HepG2 (cell line): ENCODE measurements around the gene ACTRT2. TPM values are rescaled to one million over a fixed set of nuclear protein-coding genes. Genes with fewer than 3 reads are reported as not detected.

Source experiments
- ATAC-seq: fragments of 200-7000 bp; cut with Tn5 transposase; 3 replicates; pipeline ENCODE4 v1.9.1; 2020; ENCODE audit warnings: mild to moderate bottlenecking, moderate library complexity
- BruUV-seq: library from RNA; stranded (reverse); fragments of 400-500 nt; replicated peaks from 2 replicates; lab custom pipeline; 2021; lab: Mats Ljungman, UMichigan
- CTCF ChIA-PET: fragments of 300-600 bp; formaldehyde crosslinking; extraction: SDS; loops from one replicate; lab custom pipeline; 2021; ENCODE audit warnings: low total read pairs, inconsistent platforms, low intra/inter-chr PET ratio; lab: Yijun Ruan, JAX
- POLR2A ChIA-PET: fragments of 350-600 bp; sonication (Branson Sonifier 250); formaldehyde crosslinking; loops from one replicate; lab custom pipeline; 2020; ENCODE audit warnings: antibody characterized with exemption, inconsistent platforms; lab: Yijun Ruan, JAX
- DNase-seq: peaks from one replicate; pipeline ENCODE4 v3.0.0-alpha.2; 2015; ENCODE audit warnings: low spot score
- FAIRE-seq: peaks from 3 replicates; lab custom pipeline; 2011; peaks lifted over from hg19 to GRCh38; lab: Jason Lieb, UNC
- H2AFZ ChIP-seq: one replicate; pipeline ENCODE4 v1.6.1; 2011; ENCODE audit warnings: low read length, inconsistent platforms
- H3K27ac ChIP-seq: fragments of 300-600 bp; 3 replicates; pipeline ENCODE4 v1.8.0; 2011; ENCODE audit warnings: mixed run types, mild to moderate bottlenecking, mixed read lengths, low read length, inconsistent platforms; ENCODE audit not compliant: insufficient read depth; ENCODE audit errors: extremely low read length
- H3K27me3 ChIP-seq, 2 experiments: fragments of 200-600 bp in 1 of 2; 2 replicates in 1 of 2; 3 replicates in 1 of 2; pipeline versions ENCODE4 v1.6.0 to v1.8.0; 2011; ENCODE audit warnings: low read length in 2 of 2, mild to moderate bottlenecking in 2 of 2, moderate library complexity in 2 of 2, inconsistent platforms in 1 of 2; ENCODE audit not compliant: insufficient read depth in 2 of 2, control insufficient read depth in 1 of 2
- H3K36me3 ChIP-seq, 2 experiments: fragments of 200-600 bp in 1 of 2; replicated peaks in 1 of 2; 2 replicates in 1 of 2; 3 replicates in 1 of 2; pipeline versions ENCODE4 v1.5.1 to v1.8.0; 2011; ENCODE audit warnings: low read length in 2 of 2, inconsistent platforms in 1 of 2; ENCODE audit not compliant: insufficient read depth in 2 of 2, control insufficient read depth in 1 of 2
- H3K4me1 ChIP-seq: 2 replicates; pipeline ENCODE4 v1.5.1; 2012; ENCODE audit warnings: low read length, inconsistent platforms; ENCODE audit not compliant: insufficient read depth
- H3K4me2 ChIP-seq: 2 replicates; pipeline ENCODE4 v1.6.0; 2011; ENCODE audit warnings: low read depth, low read length, inconsistent platforms
- H3K4me3 ChIP-seq, 3 experiments: fragments of 200-600 bp in 1 of 3; sonication (generic), shearing (Covaris generic) in 1 of 3; replicated peaks in 1 of 3; 2 replicates each; pipeline ENCODE4 v1.5.1; 2011 to 2016; ENCODE audit warnings: low read length in 3 of 3, inconsistent platforms in 2 of 3, low read depth in 2 of 3, mild to moderate bottlenecking in 2 of 3, control low read depth in 1 of 3, mixed read lengths in 1 of 3; ENCODE audit not compliant: insufficient read depth in 1 of 3
- H3K79me2 ChIP-seq: one replicate; pipeline ENCODE4 v1.6.1; 2011; ENCODE audit warnings: low read length, inconsistent platforms; ENCODE audit not compliant: insufficient read depth
- H3K9ac ChIP-seq: 2 replicates; pipeline ENCODE4 v1.6.0; 2011; ENCODE audit warnings: mild to moderate bottlenecking, low read depth, low read length, inconsistent platforms; ENCODE audit not compliant: insufficient read depth
- H3K9me3 ChIP-seq: 2 replicates; pipeline ENCODE4 v1.5.1; 2012; ENCODE audit warnings: mild to moderate bottlenecking, low read length
- H4K20me1 ChIP-seq: 2 replicates; pipeline ENCODE4 v1.6.0; 2011; ENCODE audit warnings: inconsistent platforms, mild to moderate bottlenecking, low read length, moderate library complexity; ENCODE audit not compliant: insufficient read depth
- BHLHE40 ChIP-seq: IDR thresholded peaks from 2 replicates; pipeline ENCODE4 v1.6.1; 2011; ENCODE audit warnings: low read length, improper control_type of control experiment
- ELF1 ChIP-seq: sonication (generic); formaldehyde crosslinking; IDR thresholded peaks from 2 replicates; pipeline ENCODE4 v1.4.0; 2020; ENCODE audit warnings: missing genetic modification reagents
- JUNB ChIP-seq: sonication (generic); formaldehyde crosslinking; IDR thresholded peaks from 2 replicates; pipeline ENCODE4 v1.8.0; 2022; ENCODE audit warnings: missing genetic modification reagents, mild to moderate bottlenecking, borderline replicate concordance
- MIXL1 ChIP-seq: IDR thresholded peaks from 2 replicates; pipeline ENCODE4 v1.6.1; 2016
- PAWR ChIP-seq: sonication (generic); formaldehyde crosslinking; IDR thresholded peaks from 2 replicates; pipeline ENCODE4 v1.4.0; 2020; ENCODE audit warnings: missing genetic modification reagents, mild to moderate bottlenecking, borderline replicate concordance
- TOE1 ChIP-seq: sonication (generic); formaldehyde crosslinking; IDR thresholded peaks from 2 replicates; pipeline ENCODE4 v1.4.0; 2020; ENCODE audit warnings: mild to moderate bottlenecking, missing genetic modification reagents
- ZC3H4 ChIP-seq: sonication (generic); formaldehyde crosslinking; IDR thresholded peaks from 2 replicates; pipeline ENCODE4 v1.4.0; 2020; ENCODE audit warnings: missing genetic modification reagents, borderline replicate concordance
- ZNF292 ChIP-seq: sonication (generic); formaldehyde crosslinking; IDR thresholded peaks from 2 replicates; pipeline ENCODE4 v1.8.1; 2022; ENCODE audit warnings: mild to moderate bottlenecking, low read depth, missing genetic modification reagents, borderline replicate concordance
- ZNF326 ChIP-seq: sonication (generic); formaldehyde crosslinking; IDR thresholded peaks from 2 replicates; pipeline ENCODE4 v1.4.0; 2020; ENCODE audit warnings: missing genetic modification reagents, borderline replicate concordance
- ZNF446 ChIP-seq: sonication (generic); formaldehyde crosslinking; IDR thresholded peaks from 2 replicates; pipeline ENCODE4 v1.5.0; 2020; ENCODE audit warnings: mild to moderate bottlenecking, missing genetic modification reagents
- WGBS: methylation state at CpG from one replicate; pipeline ENCODE4 v1.1.6; 2017; ENCODE audit warnings: low lambda C conversion rate; 5-methylcytosine and 5-hydroxymethylcytosine counted together
- in situ Hi-C: cut with HindIII; loops from 2 replicates; pipeline ENCODE4 v1.10.0; 2017; ENCODE audit warnings: low pct_unique_long_range_greater_than_20kb; ENCODE audit not compliant: extremely low pct_ligation_motif_present
- intact Hi-C: fragments of 100-400 bp; cut with micrococcal nuclease; formaldehyde crosslinking; loops from one replicate; pipeline ENCODE4 v1.10.0; 2022; ENCODE audit not compliant: unreplicated experiment
- polyA plus RNA-seq, 8 experiments: library from polyadenylated mRNA; depleted of rRNA in 3 of 8; stranded (reverse) in 7 of 8; unstranded in 1 of 8; fragments of >200 nt; fragmentation: Illumina TruSeq in 4 of 8; extraction: Trizol in 4 of 8; gene quantifications; 2 replicates each; pipeline versions ENCODE4 v1.2.1 to v1.2.3, GENCODE V29; 2011 to 2016; ENCODE audit warnings: low read depth in 4 of 8, missing spikeins in 1 of 8, mixed read lengths in 1 of 8; ENCODE audit not compliant: insufficient read depth in 1 of 8
- total RNA-seq, 5 experiments: library from RNA; depleted of rRNA; stranded (reverse); fragments of >200 nt; fragmentation: Illumina TruSeq; extraction: Trizol; gene quantifications; 2 replicates each; pipeline ENCODE4 v1.2.3, GENCODE V29; 2016; ENCODE audit warnings: low read depth in 1 of 5
- TF ChIP-seq, protein P1 (sequence below): sonication (generic); formaldehyde crosslinking; IDR thresholded peaks from 2 replicates; pipeline ENCODE4 v1.4.0; 2020; ENCODE audit warnings: mild to moderate bottlenecking, missing genetic modification reagents
- TF ChIP-seq, protein P2 (sequence below): sonication (generic); formaldehyde crosslinking; IDR thresholded peaks from 2 replicates; pipeline ENCODE4 v1.4.0; 2020; ENCODE audit warnings: mild to moderate bottlenecking, missing genetic modification reagents
- TF ChIP-seq, protein P3 (sequence below): IDR thresholded peaks from 2 replicates; pipeline ENCODE4 v1.6.1; 2012; ENCODE audit warnings: low read length, improper control_type of control experiment
- TF ChIP-seq, protein P4 (sequence below): sonication (generic); formaldehyde crosslinking; IDR thresholded peaks from 2 replicates; pipeline ENCODE4 v1.4.0; 2020; ENCODE audit warnings: missing genetic modification reagents

The ACTRT2 gene
- total and polyA plus RNA-seq, 2 of the 13 experiments (the other 11 are each of a cell fraction or from before 2014, with no cell fraction given), result not detected

DNA sequence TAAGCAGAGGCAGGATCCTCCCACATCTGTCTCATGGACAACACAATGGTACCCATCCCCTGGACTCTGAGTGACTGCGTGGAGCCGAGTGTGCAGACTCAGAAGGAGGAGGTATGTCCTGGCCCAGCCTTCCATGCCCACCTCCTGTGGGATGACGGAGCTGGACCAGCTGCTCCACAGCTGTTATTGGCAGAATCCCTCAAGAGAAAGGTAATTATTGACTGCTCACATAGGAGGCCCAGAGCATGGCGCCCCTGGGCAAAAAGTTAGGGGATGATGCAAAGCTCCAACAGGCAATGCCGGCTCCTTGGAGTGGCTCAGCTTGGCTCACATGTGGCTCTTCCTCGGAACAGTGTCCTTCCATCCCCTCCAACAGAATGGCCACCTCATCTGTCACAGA lies 12.2 kb upstream of the ACTRT2 start:
- H3K27ac ChIP-seq, result no peak overlapping the region
- H3K4me1 ChIP-seq, result no peaks in the 10 kb centered on the region
- no peak overlapping the region for H3K4me3 ChIP-seq
- intact Hi-C loops (no loop called here), in situ Hi-C loops (no loop called here)
- H3K79me2 ChIP-seq, result no peaks in the 10 kb centered on the region
- 53% methylated on average over 4 of the region's 6 CpGs for WGBS
- no peaks in the 10 kb centered on the region for H4K20me1 ChIP-seq
- DNase-seq, result no peak
- no peak for FAIRE-seq
- H3K4me2 ChIP-seq, result no peak overlapping the region
- ChIA-PET POLR2A (no interaction called here), CTCF (no interaction called here)
- H3K9ac ChIP-seq, result no peak overlapping the region
- peaks cover 24% of the 10 kb centered on the region for H3K9me3 ChIP-seq
- peaks cover 3 to 33% of the 10 kb centered on the region in 2 experiments for H3K27me3 ChIP-seq
- no peaks in the 10 kb centered on the region for H3K36me3 ChIP-seq
- no peak overlapping the region for H2AFZ ChIP-seq
- no TSS peak for BruUV-seq
- no peak for ATAC-seq
- TF ChIP-seq, protein P1, sequence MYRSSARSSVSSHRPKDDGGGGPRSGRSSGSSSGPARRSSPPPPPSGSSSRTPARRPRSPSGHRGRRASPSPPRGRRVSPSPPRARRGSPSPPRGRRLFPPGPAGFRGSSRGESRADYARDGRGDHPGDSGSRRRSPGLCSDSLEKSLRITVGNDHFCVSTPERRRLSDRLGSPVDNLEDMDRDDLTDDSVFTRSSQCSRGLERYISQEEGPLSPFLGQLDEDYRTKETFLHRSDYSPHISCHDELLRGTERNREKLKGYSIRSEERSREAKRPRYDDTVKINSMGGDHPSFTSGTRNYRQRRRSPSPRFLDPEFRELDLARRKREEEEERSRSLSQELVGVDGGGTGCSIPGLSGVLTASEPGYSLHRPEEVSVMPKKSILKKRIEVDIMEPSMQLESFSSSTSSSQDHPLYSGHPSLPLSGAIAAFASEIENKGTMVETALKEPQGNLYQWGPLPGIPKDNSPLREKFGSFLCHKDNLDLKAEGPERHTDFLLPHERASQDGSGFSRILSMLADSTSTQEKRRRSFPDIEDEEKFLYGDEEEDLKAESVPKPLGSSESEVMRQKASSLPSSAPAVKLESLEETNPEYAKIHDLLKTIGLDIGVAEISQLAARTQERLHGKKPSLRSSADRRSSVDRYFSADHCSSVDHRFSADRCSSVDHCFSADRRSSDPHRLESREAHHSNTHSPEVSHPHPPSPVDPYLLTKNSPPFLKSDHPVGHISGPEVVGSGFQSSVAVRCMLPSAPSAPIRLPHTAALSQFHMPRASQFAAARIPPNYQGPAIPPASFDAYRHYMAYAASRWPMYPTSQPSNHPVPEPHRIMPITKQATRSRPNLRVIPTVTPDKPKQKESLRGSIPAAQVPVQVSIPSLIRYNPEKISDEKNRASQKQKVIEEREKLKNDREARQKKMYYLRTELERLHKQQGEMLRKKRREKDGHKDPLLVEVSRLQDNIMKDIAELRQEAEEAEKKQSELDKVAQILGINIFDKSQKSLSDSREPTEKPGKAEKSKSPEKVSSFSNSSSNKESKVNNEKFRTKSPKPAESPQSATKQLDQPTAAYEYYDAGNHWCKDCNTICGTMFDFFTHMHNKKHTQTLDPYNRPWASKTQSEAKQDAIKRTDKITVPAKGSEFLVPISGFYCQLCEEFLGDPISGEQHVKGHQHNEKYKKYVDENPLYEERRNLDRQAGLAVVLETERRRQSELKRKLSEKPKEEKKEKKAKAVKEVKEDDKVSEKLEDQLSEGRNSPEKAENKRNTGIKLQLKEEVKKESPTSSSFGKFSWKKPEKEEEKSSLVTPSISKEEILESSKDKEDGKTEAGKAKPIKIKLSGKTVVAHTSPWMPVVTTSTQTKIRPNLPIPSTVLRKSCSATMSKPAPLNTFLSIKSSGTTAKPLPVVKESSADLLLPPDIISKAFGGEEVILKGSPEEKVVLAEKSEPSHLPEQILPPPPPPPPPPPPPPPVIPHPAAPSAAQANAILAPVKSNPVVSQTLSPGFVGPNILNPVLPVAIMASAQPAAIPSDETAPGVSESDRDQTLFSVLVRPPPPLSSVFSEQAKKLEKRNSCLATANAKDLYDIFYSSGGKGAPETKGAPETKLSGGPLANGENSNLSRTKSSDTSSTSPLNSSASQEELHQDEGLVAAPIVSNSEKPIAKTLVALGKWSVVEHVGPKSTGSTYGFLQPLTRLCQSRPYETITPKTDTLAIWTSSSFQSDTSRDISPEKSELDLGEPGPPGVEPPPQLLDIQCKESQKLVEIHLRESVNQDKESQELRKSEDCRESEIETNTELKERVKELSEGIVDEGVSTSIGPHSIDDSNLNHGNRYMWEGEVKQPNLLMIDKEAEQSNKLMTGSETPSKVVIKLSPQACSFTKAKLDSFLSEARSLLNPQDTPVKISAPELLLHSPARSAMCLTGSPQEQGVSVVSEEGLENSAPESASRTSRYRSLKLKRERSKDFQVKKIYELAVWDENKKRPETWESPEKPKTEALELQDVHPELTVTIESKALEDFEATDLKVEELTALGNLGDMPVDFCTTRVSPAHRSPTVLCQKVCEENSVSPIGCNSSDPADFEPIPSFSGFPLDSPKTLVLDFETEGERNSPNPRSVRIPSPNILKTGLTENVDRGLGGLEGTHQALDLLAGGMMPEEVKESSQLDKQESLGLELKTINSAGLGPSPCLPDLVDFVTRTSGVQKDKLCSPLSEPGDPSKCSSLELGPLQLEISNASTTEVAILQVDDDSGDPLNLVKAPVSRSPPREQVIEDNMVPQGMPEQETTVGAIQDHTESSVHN (CRISPR knock-in tag), result no peak
- no peak for TF ChIP-seq BHLHE40
- no peak for TF ChIP-seq ELF1 (CRISPR knock-in tag)
- no peak for TF ChIP-seq ZNF326 (CRISPR knock-in tag)
- TF ChIP-seq JUNB (CRISPR knock-in tag), result no peak
- no peak for TF ChIP-seq PAWR (CRISPR knock-in tag)
- TF ChIP-seq, protein P2, sequence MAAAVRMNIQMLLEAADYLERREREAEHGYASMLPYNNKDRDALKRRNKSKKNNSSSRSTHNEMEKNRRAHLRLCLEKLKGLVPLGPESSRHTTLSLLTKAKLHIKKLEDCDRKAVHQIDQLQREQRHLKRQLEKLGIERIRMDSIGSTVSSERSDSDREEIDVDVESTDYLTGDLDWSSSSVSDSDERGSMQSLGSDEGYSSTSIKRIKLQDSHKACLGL (CRISPR knock-in tag), result no peak
- TF ChIP-seq ZNF292 (CRISPR knock-in tag), result no peak
- TF ChIP-seq, protein P3, sequence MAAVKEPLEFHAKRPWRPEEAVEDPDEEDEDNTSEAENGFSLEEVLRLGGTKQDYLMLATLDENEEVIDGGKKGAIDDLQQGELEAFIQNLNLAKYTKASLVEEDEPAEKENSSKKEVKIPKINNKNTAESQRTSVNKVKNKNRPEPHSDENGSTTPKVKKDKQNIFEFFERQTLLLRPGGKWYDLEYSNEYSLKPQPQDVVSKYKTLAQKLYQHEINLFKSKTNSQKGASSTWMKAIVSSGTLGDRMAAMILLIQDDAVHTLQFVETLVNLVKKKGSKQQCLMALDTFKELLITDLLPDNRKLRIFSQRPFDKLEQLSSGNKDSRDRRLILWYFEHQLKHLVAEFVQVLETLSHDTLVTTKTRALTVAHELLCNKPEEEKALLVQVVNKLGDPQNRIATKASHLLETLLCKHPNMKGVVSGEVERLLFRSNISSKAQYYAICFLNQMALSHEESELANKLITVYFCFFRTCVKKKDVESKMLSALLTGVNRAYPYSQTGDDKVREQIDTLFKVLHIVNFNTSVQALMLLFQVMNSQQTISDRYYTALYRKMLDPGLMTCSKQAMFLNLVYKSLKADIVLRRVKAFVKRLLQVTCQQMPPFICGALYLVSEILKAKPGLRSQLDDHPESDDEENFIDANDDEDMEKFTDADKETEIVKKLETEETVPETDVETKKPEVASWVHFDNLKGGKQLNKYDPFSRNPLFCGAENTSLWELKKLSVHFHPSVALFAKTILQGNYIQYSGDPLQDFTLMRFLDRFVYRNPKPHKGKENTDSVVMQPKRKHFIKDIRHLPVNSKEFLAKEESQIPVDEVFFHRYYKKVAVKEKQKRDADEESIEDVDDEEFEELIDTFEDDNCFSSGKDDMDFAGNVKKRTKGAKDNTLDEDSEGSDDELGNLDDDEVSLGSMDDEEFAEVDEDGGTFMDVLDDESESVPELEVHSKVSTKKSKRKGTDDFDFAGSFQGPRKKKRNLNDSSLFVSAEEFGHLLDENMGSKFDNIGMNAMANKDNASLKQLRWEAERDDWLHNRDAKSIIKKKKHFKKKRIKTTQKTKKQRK, result no peak
- no peak for TF ChIP-seq MIXL1 (CRISPR knock-in tag)
- TF ChIP-seq, protein P4, sequence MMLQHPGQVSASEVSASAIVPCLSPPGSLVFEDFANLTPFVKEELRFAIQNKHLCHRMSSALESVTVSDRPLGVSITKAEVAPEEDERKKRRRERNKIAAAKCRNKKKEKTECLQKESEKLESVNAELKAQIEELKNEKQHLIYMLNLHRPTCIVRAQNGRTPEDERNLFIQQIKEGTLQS (CRISPR knock-in tag), result no peak
- no peak for TF ChIP-seq ZC3H4 (CRISPR knock-in tag)
- no peak for TF ChIP-seq TOE1 (CRISPR knock-in tag)
- TF ChIP-seq ZNF446 (CRISPR knock-in tag), result no peak
